Measurements from ENCODE around the gene LY9.

The LY9 gene

DNA sequence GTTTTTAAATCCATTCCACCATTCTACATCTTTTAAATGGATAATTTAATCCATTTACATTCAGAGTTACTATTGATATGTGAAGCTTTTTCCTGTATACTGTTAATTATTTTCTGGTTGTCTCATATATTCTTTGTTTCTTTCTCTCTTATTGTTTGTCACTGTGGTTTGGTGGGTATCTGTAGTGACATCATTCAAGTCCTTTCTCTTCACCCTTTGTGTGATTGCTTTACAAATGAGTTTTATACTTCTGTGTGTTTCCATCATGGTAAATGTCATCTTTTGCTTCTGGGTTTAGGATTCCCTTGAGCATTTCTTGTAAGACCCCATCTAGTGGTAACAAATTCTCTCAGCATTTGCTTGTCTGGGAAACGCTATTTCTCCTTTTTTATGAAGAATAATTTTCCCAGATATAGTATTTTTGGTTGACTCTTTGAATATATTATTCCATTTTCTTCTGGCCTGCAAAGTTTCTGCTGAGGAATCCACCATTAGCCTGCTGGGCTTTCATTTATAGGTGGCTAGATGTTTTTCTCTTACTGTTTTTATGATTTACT is 10.2 kb downstream of the LY9 start:
- no peak for DNase-seq

DNA sequence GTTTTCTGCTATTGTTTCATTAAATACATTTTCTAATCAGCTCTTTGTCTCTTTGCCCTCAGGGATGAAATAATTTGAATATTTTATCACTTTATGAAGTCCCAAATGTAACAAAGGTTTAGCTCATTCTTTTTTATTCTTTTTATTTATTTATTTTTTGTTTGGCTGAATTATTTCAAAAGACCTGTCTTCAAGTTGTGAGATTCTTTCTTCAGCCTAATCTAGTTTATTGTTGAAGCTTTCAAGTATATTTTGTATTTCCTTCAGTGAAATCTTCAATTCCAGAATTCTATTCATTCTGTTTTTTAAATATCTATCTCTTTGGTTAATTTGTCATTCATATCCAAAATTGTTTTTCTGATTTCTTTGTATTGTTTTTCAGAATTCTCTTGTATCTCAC is 10.8 kb downstream of the LY9 start:
- no peak for DNase-seq

DNA sequence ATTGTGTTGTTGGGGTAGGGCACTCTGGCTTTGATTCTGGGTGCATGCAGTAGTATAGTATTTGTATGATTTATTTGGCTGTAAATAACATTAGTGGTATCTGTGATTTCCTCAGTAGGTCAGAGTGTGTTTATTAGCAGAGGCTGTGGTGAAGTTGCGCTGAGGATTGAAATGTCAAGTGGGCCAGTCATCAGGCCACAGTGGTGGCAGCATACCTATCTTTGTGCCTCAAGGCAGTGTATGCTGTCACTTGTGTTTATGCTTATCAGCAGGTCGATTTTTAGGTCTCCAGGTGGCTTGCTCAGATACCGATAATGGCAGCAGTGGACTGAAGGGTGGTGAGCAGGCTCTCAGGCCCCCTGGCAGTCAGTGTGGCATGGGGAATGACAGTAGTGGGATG is 11.3 kb downstream of the LY9 start:
- DNase-seq, result no peak

DNA sequence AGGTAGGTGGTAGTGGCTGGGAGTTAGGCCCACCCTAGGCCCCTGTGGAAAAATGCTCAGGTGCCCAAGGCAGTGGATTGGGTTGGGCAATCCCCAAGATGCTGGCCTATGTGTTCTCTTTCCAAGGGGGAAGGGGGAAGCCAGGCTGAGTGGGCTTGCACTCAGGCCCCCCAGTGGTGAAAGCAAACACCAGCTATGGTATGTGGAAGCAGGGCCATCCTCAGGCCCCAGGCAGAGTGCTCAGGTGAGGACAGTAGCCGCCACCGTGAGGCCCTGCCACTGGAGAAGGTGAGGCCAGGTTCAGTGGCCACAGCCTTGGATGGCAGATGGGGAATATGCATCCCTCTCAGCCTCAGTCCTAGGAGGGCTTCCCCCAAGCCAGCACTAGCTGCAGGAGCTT is 11.8 kb downstream of the LY9 start:
- DNase-seq, result no peak

DNA sequence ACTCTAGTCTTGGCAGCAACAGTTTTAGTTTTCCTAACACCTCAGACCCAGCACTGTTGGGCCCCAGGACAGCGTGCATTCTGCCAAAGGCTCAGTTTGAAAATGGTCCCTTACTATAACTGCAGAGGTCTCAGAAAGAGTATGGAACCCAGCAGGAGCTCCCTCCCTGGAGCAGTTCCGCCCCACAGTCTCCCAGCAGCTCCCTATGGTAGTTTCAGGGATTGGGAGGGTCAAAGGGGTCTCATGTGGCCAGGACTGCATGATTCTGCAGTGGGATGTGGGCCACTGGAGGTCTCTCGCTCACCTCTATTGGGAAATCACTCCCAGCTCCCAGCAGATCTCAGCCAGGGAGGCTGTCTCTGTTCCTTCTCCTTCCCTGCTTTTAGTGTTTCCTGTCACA is 12.3 kb downstream of the LY9 start:
- no peak for DNase-seq

DNA sequence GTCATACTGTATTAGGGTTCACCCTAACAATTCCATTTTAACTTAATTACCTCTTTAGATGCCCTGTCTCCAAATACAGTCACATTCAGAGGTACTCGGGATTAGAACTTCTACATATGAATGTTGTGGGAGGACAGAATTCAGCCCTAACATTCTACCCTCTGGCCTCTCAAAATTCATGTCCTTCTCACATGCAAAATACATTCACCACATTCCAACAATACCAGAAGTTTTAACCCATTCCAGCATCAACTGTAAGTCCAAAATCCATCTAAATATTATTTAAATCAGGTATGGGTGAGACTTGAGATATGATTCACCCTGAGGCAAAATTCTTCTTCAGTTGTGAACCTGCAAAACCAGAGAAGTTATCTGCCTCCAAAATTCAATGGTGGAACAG is 14.5 kb downstream of the LY9 start:
- no peak for DNase-seq

DNA sequence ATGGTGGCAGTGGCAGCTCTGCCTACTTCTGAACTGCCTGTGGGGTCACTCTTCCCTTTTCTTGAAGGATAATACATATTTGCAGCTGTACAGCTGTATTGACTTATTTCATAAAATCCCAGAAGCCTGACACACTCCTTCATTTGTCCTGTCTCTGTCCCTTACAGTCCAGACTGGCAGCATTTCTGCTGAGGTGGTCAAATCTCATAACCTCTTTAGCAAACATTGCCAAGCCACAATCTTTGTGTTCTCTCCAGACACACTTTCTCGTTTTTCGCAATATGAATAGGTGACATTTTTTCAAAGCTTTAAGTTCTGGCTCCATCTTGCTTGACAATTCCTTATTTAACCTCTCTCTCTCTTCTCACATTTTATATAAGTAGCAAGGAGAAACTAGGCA is 15.2 kb downstream of the LY9 start:
- no peak for DNase-seq

DNA sequence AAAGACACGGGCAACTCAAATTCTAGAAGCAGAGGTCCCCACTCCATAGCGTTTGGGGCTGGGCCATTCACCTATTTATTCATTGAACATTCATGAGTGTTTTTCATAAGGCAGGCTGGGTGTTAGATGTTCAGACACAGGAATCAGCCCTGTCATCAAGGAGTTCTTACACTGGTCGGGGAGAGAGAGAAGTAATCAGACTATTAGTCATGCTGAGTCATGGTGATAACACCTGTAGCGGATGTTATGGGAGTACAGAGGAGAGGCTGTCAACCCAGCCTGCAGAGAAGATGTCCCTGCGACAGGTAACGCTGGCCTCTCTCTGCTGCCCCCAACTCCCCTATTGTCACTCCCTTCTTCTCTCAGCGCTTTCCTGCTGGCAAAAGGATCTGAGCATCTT is 17.2 kb downstream of the LY9 start:
- DNase-seq, result no peak

DNA sequence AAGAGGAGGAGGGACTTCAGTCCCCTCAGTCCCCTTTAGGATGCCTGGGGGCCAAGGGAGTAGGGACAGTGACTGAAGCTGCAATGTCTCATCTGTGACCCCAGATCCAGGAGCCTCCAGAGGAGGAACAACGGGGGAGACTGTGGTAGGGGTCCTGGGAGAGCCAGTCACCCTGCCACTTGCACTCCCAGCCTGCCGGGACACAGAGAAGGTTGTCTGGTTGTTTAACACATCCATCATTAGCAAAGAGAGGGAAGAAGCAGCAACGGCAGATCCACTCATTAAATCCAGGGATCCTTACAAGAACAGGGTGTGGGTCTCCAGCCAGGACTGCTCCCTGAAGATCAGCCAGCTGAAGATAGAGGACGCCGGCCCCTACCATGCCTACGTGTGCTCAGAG is 18.3 kb downstream of the LY9 start:
- no peak for DNase-seq

DNA sequence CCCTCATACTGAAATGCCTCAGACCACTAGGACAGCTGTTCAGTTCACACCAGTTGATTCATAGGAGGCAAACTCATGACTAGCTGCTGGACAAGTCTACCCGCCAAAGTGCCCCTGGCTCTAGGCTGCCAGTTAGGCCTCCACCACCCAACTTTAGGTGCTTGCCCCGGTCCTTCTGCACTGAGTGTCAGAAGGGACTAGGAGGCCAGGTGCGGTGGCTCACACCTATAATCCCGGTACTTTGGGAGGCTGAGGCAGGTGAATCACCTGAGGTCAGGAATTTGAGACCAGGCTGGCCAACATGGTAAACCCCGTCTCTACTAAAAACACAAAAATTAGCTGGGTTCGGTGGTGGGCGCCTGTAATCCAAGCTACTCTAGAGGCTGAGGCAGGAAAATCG is 18.9 kb downstream of the LY9 start:
- no peak for DNase-seq

DNA sequence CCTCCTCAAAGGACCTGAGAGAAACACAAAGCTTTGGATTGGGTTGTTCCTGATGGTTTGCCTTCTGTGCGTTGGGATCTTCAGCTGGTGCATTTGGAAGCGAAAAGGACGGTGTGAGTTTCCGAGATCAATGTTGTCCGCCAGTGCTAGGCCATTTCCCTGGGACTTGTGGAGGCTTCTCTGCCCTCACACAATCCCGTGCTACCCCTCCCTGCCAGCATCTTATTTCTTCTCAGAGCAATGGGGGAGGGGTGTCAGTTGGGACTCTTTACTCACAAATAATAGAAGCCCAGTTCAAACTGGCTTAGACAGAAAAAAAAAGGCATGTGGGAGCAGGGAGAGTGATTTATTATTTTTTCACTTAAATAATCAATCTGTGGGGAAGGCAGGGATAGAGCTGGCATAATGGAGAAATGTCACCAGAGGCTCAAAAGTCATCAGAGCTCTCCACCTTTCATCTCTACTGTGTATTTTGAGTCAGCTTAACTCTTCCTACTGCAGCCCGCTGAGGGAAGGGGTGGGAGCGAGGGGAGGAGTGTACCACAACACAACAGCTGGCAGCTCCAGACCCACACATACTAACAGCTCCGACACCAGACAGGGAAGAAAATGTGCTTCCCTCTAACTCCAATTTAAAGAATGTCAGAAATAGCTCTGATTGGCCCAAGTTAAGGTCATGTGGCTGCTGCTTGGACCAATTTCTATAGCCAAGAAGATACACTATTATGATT is 22.4 kb downstream of the LY9 start:
- DNase-seq, result no peak

DNA sequence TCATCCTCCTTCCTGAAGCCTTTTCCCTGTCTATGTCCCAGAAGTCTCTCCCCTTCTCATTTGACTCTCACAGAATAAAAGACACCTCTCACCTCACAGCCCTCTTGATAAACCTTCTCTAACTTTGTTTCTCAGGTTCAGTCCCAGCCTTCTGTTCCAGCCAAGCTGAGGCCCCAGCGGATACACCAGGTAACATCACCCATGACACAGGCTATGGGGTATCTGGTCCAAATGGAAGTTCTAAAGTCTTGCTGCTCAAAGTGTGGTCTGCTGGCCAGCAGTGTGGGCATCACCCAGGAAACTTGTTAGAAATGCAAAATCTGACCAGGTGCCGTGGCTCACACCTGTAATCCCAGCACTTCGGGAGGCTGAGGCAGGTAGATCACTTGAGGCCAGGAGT is 23.2 kb downstream of the LY9 start:
- DNase-seq, result no peak

DNA sequence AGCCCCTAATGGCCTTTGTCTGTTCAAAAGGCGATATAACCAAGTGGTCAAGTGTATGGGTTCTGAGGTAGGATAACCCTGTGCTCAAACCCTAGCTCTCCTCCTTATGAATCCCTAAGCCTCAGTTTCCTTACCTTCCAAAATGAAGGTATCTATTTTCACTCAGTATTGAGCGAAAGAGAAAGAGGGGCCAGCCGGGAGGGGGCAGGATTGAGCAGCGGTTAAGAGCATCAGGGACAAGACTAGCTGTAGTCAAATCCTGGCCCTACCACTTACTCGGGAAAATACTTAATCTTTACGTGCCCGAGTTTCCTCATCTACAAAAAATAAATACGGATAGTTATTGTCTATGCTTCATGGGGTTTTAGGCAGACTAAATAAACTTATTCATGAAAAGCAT is 25.7 kb downstream of the LY9 start:
- no peak for DNase-seq

DNA sequence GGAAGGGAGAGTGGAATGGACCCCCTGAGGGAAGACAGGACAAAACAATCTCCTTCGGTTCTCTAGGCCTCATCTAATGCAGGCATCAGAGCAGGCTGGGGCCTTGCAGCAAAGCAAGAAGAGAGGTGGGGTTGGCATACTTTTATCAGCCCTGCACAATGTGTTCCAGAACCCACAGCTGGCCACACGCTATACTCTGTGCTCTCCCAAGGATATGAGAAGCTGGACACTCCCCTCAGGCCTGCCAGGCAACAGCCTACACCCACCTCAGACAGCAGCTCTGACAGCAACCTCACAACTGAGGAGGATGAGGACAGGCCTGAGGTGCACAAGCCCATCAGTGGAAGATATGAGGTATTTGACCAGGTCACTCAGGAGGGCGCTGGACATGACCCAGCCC is 27.3 kb downstream of the LY9 start:
- DNase-seq, result no peak

DNA sequence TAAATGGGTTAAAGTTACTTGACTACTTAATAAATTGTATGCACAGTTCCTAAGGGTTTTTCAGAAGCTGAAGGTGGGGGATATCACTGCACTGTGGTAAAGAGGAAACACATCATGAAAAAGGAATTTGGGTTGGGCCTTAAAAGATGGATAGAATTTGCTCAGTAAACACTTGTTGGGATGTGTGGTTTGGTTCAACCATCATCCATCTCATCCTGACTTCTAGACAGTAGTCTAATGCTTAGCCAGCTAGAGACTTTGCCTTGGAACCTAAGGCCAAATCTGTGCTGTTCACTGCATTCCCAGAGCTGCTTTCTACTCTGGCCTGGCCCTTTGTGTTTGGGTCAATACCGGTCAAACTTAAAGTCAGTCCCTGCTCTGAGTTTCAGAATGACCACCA is 30.6 kb downstream of the LY9 start:
- DNase-seq, result no peak

DNA sequence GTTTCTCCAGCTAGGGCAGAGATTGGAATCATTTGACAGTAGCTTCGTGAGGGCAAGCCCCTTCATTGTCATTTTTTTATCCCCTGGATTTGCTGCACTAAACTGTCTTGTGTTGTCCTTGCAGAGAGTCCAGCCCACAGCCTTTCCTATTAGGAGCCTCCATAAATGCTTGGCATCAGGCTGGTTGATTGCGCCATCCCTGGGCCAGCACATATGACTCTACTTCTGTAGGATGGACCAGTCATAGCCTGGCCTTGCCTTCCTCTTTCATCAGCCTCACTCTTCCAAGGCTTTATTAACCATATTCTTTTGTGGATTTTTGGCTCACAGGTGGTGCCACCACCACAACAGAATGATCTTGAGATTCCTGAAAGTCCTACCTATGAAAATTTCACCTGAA is 31.4 kb downstream of the LY9 start:
- no peak for DNase-seq

DNA sequence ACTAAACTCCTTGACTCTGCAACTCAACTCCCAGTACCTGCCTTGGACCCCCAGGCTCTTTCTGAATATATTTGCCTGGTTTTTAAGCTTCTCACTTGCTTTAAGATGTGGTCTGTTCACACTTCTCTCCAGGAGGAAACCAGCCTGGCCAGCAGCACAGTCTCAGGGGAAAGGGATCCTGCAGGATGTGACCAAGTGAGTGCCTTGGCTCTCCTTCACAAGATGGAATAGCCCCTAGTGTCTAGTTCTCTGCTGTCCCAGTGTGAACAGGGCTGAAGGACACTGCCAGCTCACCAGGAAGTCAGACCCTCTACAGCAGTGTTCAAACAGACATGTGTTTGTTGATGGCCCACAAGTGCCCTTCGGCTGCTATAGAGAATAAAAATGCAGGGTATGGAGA is 33.8 kb downstream of the LY9 start:
- no peak for DNase-seq

DNA sequence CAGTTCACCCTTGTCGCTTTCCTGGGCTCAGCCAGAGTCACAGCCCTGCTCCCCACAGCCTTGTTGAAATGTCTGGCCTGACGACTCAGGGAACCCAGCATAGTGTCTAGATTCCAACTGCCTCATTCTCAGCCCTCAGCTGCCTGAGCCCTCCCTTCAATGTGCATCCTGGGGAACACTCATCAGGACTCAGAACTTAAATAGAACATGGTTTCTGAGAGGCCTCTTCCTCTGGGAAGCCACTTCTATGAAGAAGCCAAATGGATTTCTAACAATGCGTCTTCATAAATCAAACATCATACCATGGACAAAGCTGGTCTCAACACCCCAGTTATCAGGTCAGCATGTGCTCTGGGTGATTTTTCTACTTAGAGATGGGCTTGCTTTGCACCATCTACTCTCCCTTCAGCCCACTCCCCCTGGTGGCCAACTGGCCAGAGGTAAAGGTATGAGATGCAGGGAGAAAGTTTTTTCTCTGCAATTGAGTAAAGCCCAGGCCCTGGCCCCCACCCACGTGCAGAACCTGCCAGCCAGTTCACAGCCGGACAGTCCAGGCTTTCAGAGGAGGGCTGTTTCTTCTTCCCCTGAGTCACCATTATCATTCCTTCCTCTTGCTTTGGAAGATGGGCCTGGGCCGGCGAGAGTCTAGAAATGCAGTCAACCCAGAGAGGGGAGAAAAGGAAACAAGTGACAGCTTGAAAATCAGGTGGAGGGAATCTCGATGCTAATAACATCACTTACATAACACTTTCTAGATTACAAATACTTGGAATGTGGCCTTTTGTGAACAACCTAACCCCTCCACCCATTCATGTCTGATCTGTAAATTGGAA is 34.6 kb downstream of the LY9 start:
- no peak for DNase-seq

DNA sequence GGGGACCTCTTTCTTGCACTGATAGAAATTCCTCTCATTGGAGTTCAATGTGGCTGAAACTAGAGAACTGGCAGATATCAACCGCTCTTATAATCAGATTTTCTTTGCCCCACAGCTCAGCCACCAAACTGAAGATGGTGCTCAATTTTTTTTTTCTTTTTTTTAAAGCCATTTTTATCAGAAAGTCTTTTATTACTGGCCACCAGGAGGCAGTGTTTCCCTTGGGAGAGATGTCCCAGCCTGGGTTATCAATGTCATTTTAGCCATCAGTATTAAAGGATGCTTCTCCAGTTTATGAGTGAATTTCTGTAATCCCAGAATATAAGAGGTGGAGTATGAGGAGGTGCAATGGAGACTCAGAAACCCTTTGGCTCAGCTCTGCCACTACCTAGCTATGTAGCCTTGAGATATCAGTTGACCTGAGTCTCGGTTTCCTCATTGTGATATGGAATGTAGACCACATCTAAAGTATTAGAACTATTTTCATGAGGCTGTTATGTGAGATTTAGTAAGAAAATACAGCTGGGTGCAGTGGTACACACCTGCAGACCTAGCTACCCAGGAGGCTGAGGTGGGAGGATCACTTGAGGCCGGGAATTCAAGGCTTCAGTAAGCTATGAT is 39.1 kb downstream of the LY9 start:
- no peak for DNase-seq

DNA sequence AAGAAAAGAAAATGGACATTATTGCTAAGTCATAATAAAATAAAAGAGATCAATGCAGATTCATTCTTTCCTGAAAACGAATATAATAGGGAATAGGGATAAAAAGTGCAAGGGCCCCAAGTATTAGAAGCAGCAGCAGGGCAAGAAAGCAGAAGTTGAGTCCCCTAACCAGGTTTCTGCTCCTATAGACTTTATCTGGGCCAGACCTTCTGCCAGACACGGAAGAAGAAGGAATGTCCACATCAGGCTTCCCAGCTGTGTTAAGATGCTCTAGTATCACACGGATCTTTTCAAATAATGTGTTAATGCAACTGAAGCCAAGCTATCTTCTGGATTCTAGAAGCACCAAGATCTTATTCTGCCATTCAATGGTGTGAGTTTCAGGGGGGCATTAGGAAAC is 39.8 kb downstream of the LY9 start:
- DNase-seq, result no peak

DNA sequence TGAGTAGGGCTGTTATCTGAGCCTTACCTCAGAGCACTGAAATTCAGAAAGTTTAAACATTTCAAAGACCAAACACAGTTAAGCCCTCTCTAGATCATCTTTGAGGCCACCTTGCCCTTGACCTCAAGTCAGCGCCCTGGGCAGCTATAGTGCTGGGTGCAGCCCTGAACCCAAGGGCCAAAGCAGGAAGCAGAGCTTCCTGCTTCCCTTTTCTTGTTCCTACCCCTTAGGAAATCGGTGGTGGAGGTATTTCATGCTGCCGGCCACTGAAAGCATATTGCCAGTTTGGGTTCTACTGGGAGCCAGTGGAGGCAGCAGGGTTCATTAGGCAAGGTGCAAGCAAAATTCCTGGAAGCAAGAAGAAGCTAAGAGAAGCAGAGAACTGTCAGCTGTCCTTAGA is 40.6 kb downstream of the LY9 start:
- no peak for DNase-seq

DNA sequence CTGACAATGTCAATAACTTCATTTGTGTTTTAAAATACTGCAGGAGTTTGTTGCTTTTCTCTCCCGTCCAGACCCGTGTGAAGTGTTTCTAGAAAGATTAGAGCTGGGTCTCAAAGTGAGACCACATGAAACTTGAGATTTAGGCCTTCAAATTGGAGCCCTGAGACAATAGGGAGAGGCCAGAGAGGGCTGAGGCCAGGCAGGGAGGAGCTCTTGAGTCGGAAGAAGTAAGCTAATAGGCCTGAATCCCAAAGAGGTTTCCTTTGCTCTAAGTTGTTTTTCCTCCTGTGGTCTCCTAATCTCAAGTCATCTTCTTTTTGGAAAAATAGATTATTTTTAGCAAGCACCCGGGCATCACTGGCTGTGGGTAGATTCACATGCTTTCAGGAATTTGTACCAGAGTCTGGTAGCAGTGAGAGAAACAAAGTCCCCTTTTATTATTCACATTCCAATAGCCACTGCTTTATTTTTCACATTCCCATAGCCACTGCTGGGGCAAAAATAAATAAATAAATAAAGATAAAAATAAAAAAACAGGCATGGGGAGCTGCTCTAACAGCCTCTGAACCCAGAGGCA is 41.1 kb downstream of the LY9 start:
- DNase-seq, result no peak

DNA sequence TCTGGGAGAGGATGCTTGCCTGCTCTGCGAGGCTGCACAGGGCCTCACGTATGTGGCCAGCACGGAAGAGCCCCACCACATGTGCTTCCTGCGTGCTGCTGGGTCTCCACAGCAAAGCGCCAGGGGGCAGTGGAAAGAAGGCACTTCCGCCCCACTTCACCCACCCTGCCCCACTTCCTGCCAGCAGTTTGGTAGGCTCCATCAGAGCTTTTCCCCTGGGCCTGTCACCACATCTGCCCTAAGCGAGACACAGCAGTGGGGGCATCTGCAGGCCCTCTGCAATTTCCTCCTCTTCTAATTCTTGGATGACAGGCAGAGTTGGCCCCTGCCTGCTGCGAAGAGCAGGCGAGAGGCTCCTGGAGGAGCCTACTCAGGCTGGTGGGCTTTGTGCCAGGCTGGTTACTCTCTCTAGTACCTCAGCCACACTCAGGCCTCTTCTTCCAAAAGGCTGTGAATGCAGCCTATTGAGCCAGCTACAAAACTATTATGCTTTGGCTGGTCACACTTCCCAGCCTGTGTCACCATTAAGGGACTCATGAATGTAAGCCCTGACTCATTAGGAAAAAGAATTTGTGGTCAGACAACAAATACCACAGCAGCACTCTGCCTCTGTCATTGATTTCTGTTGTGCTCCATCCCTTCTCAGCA is 41.7 kb downstream of the LY9 start:
- no peak for DNase-seq
